Neural cell (in vitro differentiated cells): ENCODE results near the gene ANKRD40CL. TPM values are rescaled to one million over a fixed set of nuclear protein-coding genes. Genes with fewer than 3 reads are reported as not detected.

Experiments
- H2AFZ ChIP-seq: fragments of 200-600, 300-800 bp; sonication (generic), shearing (Covaris generic); 2 replicates; pipeline ENCODE4 v1.6.0; 2014; ENCODE audit warnings: low read depth, mild to moderate bottlenecking, antibody characterized with exemption, low read length, moderate library complexity
- H3F3A ChIP-seq: fragments of 200-600 bp; shearing (Covaris generic); 2 replicates; pipeline ENCODE4 v1.6.1; 2016; ENCODE audit warnings: mild to moderate bottlenecking, moderate library complexity, mixed read lengths, antibody characterized with exemption, low read length; ENCODE audit not compliant: insufficient read depth, poor library complexity, severe bottlenecking
- H3K27ac ChIP-seq: fragments of 200-600, 300-800 bp; sonication (generic), shearing (Covaris generic); 2 replicates; pipeline ENCODE4 v1.5.1; 2014; ENCODE audit warnings: mild to moderate bottlenecking, low read length, moderate library complexity
- H3K27me3 ChIP-seq: fragments of 300-800, 200-600 bp; sonication (generic), shearing (Covaris generic); 2 replicates; pipeline ENCODE4 v1.6.0; 2014; ENCODE audit warnings: mild to moderate bottlenecking, low read depth, low read length, moderate library complexity; ENCODE audit not compliant: insufficient read depth
- H3K36me3 ChIP-seq: fragments of 300-800, 200-600 bp; sonication (generic), shearing (Covaris generic); 2 replicates; pipeline ENCODE4 v1.5.1; 2014; ENCODE audit warnings: mild to moderate bottlenecking, antibody characterized with exemption, low read length, moderate library complexity; ENCODE audit not compliant: insufficient read depth
- H3K4me2 ChIP-seq: fragments of 300-800, 200-600 bp; sonication (generic), shearing (Covaris generic); 2 replicates; pipeline ENCODE4 v1.6.0; 2014; ENCODE audit warnings: mild to moderate bottlenecking, low read length
- H3K4me3 ChIP-seq: fragments of 300-800, 200-600 bp; sonication (generic), shearing (Covaris generic); 2 replicates; pipeline ENCODE4 v1.5.1; 2014; ENCODE audit warnings: mild to moderate bottlenecking, low read length, moderate library complexity
- H3K79me2 ChIP-seq: fragments of 200-600 bp; shearing (Covaris generic); replicated peaks from 2 replicates; pipeline ENCODE4 v1.6.0; 2014; ENCODE audit warnings: mild to moderate bottlenecking, low read length, moderate library complexity; ENCODE audit not compliant: insufficient read depth
- H3K9ac ChIP-seq: fragments of 300-800, 200-600 bp; sonication (generic), shearing (Covaris generic); 2 replicates; pipeline ENCODE4 v1.6.1; 2016; ENCODE audit warnings: mild to moderate bottlenecking, low read length, mixed read lengths
- H3K9me2 ChIP-seq: fragments of 200-600 bp; shearing (Covaris generic); 2 replicates; pipeline ENCODE4 v1.6.1; 2016; ENCODE audit warnings: mild to moderate bottlenecking, low read length, mixed read lengths; ENCODE audit not compliant: insufficient read depth
- H3K9me3 ChIP-seq: fragments of 200-600, 300-800 bp; sonication (generic), shearing (Covaris generic); 2 replicates; pipeline ENCODE4 v1.6.1; 2016; ENCODE audit warnings: mild to moderate bottlenecking, mixed run types, low read length, moderate library complexity, mixed read lengths
- H4K20me1 ChIP-seq: fragments of 200-600 bp; shearing (Covaris generic); 2 replicates; pipeline ENCODE4 v1.6.1; 2016; ENCODE audit warnings: mild to moderate bottlenecking, mixed run types; ENCODE audit not compliant: insufficient read depth
- CTCF ChIP-seq: fragments of 450-650 bp; IDR thresholded peaks from 2 replicates; pipeline ENCODE4 v1.5.1; 2014; ENCODE audit warnings: antibody characterized with exemption, mild to moderate bottlenecking, moderate library complexity; ENCODE audit not compliant: poor library complexity, severe bottlenecking
- EP300 ChIP-seq: fragments of 450-650 bp; conservative IDR thresholded peaks from 2 replicates; pipeline ENCODE4 v1.6.1; 2014; ENCODE audit warnings: antibody characterized with exemption, mild to moderate bottlenecking, moderate library complexity; ENCODE audit not compliant: poor library complexity, severe bottlenecking
- EZH2 ChIP-seq: fragments of 200-600, 300-800 bp; shearing (Covaris generic), sonication (generic); IDR thresholded peaks from 2 replicates; pipeline ENCODE4 v1.6.1; 2014; ENCODE audit warnings: antibody characterized with exemption, low read length, borderline replicate concordance, mild to moderate bottlenecking; ENCODE audit not compliant: insufficient read depth, poor library complexity, severe bottlenecking
- MXI1 ChIP-seq: fragments of 450-650 bp; conservative IDR thresholded peaks from 2 replicates; pipeline ENCODE4 v1.6.1; 2014; ENCODE audit warnings: antibody characterized with exemption, mild to moderate bottlenecking; ENCODE audit not compliant: poor library complexity, severe bottlenecking
- POLR2AphosphoS5 ChIP-seq: IDR thresholded peaks from 2 replicates; pipeline ENCODE4 v1.6.1; 2012
- RAD21 ChIP-seq: fragments of 450-650 bp; conservative IDR thresholded peaks from 2 replicates; pipeline ENCODE4 v1.6.1; 2014; ENCODE audit warnings: antibody characterized with exemption, mild to moderate bottlenecking, moderate library complexity
- REST ChIP-seq: IDR thresholded peaks from 2 replicates; pipeline ENCODE4 v1.6.1; 2012; ENCODE audit warnings: borderline replicate concordance
- SMC3 ChIP-seq: fragments of 450-650 bp; conservative IDR thresholded peaks from 2 replicates; pipeline ENCODE4 v1.6.1; 2014; ENCODE audit warnings: antibody characterized with exemption, mild to moderate bottlenecking, moderate library complexity; ENCODE audit not compliant: poor library complexity
- TAF1 ChIP-seq: IDR thresholded peaks from 2 replicates; pipeline ENCODE4 v1.6.1; 2012; ENCODE audit warnings: low read depth
- polyA plus RNA-seq: library from polyadenylated mRNA; depleted of rRNA; stranded (reverse); fragments of >200 nt; gene quantifications from 2 replicates; pipeline ENCODE4 v1.2.3, GENCODE V29; 2014

The ANKRD40CL gene
- polyA plus RNA-seq, 1 donor from 2014 or later = not detected

- TF ChIP-seq TAF1 = no peak
- no peak for TF ChIP-seq EZH2
- TF ChIP-seq RAD21 = no peak
- no peak for TF ChIP-seq SMC3
- no peak for TF ChIP-seq EP300
- TF ChIP-seq REST = no peak
- no peak for TF ChIP-seq CTCF
- no peak for TF ChIP-seq POLR2AphosphoS5
- TF ChIP-seq MXI1 = no peak
- H3F3A ChIP-seq = no peaks in the 10 kb centered on the region
- H2AFZ ChIP-seq = no peak overlapping the region
- no peaks in the 10 kb centered on the region for H3K27me3 ChIP-seq
- peaks cover 9% of the 10 kb centered on the region for H4K20me1 ChIP-seq
- H3K79me2 ChIP-seq = peaks cover 83% of the 10 kb centered on the region
- H3K9me2 ChIP-seq = no peaks in the 10 kb centered on the region
- no peak overlapping the region for H3K4me3 ChIP-seq
- H3K27ac ChIP-seq = no peak overlapping the region
- no peak overlapping the region for H3K9ac ChIP-seq
- no peak overlapping the region for H3K4me2 ChIP-seq
- H3K9me3 ChIP-seq = no peaks in the 10 kb centered on the region
- H3K36me3 ChIP-seq = peaks cover 8% of the 10 kb centered on the region
These were observed 32.0 kb downstream of the ANKRD40CL start for GRCh38 chr17:50735287-50735686.

DNA sequence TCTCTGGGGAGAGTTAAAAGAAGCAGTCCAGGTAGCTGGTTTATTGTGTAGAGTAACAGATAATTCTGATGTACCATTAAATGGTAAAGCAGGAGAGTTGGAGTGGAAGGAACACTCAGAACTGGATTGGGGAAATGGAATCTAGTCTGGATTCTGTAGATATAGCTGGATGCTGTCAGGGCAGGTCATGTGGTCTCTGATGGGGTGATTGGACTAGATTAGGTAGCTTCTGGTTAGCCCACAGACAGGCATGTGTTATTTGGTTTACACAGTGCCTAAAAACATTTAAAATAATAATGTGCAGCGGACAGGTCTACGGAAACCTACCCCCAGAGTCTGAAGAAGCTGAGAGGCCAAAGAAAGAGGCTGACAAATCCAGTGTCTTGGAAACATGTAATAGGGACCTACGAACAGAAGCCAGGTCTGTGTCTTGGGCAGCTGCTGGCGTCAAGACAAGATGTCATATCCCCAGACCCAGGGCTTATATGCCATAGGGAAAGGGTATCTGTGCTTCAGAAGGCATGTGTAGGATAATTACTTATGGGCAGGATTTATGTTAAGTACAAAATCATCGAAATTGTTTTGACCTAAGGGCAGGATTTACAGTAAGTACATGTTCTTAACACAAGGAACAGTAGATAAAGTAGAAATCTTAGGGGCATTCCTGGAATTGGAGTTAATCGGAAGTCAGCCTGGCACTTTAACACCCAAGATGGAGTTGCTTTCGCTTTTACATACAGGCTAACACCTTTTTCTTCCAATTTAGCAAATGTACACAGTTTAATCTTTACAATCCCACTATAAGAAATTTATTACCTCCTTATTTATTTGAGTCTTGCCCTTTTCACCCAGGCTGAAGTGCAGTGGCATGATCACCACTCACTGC is 35.5 kb downstream of the ANKRD40CL start:
- H3F3A ChIP-seq = no peaks in the 10 kb centered on the region
- H2AFZ ChIP-seq = no peak overlapping the region
- no peak overlapping the region for H3K9ac ChIP-seq
- H3K4me3 ChIP-seq = no peak overlapping the region
- H3K27me3 ChIP-seq = no peaks in the 10 kb centered on the region
- peaks cover 9% of the 10 kb centered on the region for H4K20me1 ChIP-seq
- peaks cover 89% of the 10 kb centered on the region for H3K79me2 ChIP-seq
- H3K9me3 ChIP-seq = no peaks in the 10 kb centered on the region
- no peak for TF ChIP-seq EZH2
- TF ChIP-seq REST = no peak
- no peak for TF ChIP-seq RAD21
- TF ChIP-seq MXI1 = no peak
- TF ChIP-seq POLR2AphosphoS5 = no peak
- no peak overlapping the region for H3K27ac ChIP-seq
- H3K4me2 ChIP-seq = no peak overlapping the region
- no peaks in the 10 kb centered on the region for H3K9me2 ChIP-seq
- no peaks in the 10 kb centered on the region for H3K36me3 ChIP-seq
